HG03378 (cell line): ENCODE data around the gene ATAD5.
"Not testable (repeated sequence)": the region's sequence is repeated elsewhere in the genome, so short reads cannot be mapped to it uniquely, and the experiment has no call there.

Source experiments
- ATAC-seq: cut with Tn5 transposase; IDR thresholded peaks from one replicate; pipeline ENCODE4 v1.9.1; 2021; ENCODE audit warnings: mild to moderate bottlenecking, moderate library complexity; ENCODE audit not compliant: unreplicated experiment

ATAD5 gene

GRCh38 chr17:30906101-30906911, 74.5 kb downstream of the ATAD5 start, which contains the start of gene TEFM:
Gene TEFM (minus strand): TSS chr17:30906238. CDS start chr17:30906198, 40 bp downstream.
- ATAC-seq: peak; percentile 80

DNA sequence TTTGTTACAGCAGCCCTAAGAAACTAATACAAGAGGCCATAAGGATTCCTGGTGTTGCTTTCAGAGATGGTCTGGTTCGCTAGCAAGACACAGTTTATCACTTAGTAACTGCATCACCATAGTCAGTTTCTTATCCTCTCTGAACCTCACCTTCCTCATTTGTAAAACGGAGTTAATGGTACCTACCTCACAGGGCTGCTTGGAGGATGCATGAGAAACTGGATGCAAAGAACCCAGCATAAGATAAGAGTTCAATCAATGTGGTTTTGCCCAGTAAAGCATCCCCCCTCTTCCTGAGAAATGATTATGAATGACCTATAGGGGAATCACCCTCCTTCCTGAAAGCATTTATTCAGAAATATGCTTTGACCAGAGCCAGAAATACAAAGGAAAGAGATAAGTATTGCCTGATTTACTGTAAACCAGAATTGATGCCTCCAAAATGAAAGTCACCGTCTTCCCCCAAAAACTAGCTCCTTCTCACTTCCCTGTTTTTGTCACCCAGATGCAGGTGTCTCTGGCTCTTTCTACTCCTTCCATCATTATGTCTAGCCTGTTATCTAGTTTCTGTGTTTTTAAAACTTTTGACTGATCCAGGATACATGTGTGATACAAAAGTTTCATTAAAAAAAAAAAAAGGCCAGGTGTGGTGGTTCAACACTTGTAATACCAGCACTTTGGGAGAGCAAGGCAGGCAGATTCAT, 77.1 kb downstream of the ATAD5 start:
- no peak for ATAC-seq

GRCh38 chr17:30910151-30910550, 78.4 kb downstream of the ATAD5 start:
- ATAC-seq: not testable (repeated sequence)

DNA sequence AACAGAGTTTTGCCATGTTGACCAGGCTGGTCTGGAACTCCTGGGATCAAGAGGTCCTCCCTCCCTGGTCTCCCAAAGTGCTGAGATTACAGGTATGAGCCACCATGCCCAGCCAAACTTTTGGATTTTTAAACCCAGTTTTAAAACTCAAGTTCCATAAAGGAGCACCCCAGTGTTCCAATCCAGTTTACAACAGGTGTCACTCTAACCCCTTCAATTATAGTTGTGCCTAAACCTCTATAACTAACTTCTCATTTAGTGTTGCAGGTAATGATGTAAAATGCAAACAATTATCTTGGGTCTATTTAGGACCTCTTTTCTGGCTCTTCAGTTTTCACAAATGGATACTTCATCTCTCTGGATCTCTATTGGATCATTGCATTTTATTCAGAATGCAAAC, 82.2 kb downstream of the ATAD5 start:
- no peak for ATAC-seq

GRCh38 chr17:30915833-30916611, 84.3 kb downstream of the ATAD5 start:
- ATAC-seq: no peak

DNA sequence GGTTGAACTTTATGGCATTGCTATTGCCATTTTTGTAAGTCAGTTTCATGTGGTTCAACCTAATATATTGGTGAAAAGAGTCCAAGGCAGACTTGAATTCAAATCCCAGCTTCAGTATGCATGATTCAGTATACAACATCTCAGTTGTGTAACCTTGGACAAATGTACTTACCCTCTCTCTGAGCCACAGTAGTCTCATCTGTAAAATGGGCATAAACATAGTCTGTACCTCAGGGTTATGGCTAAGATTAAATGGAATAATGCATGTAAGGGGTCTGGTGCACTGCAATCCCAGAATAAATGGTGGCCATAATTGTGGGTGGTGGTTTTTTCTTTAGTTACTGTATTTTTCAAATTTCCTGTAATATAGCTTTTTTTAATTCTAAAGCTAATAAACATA, 85.3 kb downstream of the ATAD5 start:
- ATAC-seq: no peak

DNA sequence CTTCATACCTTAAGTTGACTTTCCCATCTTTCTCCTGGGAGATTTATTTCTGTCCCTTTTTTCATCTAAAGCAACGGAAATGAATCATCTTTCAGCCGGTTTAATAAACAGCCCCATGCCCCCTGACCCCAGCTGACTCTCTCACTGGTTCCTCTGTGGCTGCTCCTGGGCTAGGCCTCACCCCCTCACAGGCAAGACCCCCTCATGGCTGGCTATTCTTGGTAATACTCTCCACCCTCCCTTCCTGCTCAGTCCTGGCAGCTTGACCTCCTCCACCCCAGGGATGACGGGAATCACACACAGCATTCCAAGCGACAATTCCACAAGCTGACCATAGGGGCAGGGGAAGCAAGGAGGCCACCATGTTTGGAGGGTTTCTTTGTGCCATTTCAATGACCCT, 88.5 kb downstream of the ATAD5 start:
- no peak for ATAC-seq

DNA sequence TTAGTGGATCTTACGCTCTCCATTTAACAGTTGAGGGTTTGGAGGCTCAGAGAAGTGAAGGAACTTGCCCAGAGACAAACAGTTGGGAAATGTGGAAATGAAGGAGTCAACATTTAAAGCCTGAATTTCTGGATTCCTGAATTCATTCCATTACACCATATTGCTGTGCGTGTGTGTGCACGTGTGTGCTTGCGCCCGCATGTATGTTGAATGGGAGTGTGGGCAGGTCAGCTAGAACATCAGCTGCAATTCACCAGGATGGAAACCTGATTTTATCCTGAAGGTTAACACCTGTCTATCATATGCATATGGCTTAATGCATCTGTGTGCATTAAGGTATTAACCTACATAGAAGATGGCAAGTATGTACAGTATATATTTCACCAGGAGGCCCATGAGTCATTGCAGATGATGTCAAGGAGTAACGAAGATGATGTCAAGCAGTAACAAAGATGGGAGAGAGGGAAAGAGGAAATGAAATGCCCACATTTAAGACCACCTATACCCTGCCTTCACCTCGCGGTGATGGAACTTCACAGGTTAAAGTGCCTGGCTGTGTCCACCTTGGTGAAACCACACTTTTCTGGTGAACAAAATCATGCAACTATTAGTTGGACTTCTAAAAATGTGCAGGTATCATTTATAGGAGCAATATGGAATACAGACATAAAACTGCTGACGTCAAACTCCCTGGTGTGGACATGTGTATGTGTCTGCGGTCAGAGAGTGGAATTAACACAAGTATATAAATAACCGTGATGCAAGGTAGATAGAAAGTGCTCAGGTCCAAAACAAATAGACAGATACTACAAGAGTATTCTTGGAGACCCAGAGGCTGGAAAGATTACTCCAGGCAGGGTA, 89.1 kb downstream of the ATAD5 start:
- no peak for ATAC-seq

- no peak for ATAC-seq
Measured at GRCh38 chr17:30921544-30922196, 89.9 kb downstream of the ATAD5 start, which contains the start of gene ADAP2. Gene ADAP2 (plus strand): TSS chr17:30921945. CDS start chr17:30922015, 70 bp downstream.

GRCh38 chr17:30922235-30923030, 90.7 kb downstream of the ATAD5 start:
- no peak for ATAC-seq

- no peak for ATAC-seq
Measured at GRCh38 chr17:30924341-30924740, 92.6 kb downstream of the ATAD5 start.

- no peak for ATAC-seq
Measured at GRCh38 chr17:30926516-30926915, 94.8 kb downstream of the ATAD5 start.

DNA sequence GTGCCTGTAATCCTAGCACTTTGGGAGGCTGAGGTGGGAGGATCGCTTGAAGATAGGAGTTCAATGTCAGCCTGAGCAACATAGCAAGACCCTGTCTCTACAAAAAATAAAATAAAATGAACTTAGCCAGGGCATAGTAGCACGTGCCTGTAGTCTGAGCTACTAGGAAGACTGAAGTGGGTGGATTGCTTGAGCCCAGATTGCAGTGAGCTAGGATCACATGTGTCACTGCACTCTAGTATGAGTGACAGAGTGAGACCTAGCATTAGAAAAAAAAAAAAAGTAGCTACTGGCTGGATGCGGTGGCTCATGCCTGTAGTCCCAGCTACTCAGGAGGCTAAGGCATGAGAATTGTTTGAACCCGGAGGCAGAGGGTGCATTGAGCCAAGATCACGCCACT, 96.0 kb downstream of the ATAD5 start:
- ATAC-seq: no peak

DNA sequence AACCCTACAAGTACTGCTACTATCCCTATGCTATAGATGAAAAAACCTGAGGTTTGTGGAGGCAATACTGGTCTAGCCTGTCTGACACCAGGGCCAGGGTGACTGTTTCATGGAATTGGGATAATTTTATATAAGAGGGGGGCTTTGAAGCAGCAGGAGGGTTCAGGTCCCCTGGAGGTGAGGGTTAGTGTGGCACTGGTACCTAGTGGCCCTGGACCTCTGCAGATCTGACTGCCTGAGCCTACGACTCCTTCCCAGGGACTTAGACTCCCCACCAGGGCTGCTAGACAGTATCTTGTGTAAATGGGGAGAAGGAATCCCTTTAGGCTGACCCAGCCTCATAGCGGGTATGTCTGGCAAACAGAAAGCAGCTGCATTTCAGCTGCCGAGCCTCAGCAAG, 96.8 kb downstream of the ATAD5 start:
- ATAC-seq: no peak

- ATAC-seq: no peak
Measured at GRCh38 chr17:30929081-30929633, 97.4 kb downstream of the ATAD5 start.

GRCh38 chr17:30929861-30930260, 98.1 kb downstream of the ATAD5 start:
- not testable (repeated sequence) for ATAC-seq

DNA sequence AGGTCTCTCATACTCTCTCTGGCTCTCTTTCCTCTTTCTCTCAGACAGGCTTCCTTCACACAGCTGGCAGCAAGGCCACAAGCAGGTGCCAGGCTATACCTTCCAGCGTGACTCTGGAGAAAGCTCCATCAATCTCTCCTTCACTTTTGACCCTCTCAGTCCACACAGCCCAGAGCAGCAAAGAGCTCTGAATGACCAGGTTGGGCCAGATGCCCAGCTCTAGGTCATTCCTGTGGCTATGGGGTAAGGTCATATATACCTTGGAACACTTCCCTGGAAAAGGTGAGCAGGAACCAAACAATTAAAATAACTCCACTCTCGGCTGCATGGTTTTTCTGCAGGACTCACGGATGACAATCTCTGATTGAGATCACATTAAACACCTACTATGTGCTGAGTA, 98.7 kb downstream of the ATAD5 start:
- ATAC-seq: no peak

DNA sequence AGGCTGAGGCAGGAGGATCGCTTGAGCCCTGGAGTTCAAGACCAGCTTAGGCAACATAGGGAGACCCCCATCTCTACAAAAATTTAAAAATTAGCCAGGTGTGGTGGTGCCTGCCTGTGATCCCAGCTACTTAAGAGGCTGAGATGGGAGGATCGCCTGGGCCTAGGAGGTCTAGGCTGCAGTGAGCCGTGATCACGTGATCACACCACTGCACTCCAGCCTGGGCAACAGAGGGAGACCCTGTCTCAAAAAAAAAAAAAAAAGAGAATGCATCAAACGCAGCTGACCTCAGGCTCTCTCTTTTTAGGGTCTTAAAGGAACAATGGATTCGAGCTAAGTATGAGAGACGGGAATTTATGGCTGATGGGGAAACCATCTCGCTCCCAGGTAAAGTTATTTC, 99.8 kb downstream of the ATAD5 start:
- ATAC-seq: not testable (repeated sequence)

GRCh38 chr17:30933966-30934365, 102.2 kb downstream of the ATAD5 start:
- no peak for ATAC-seq
